BLaER1 (cell line): ENCODE measurements around the gene S100Z.
"Not testable (repeated sequence)": the region's sequence is repeated elsewhere in the genome, so short reads cannot be mapped to it uniquely, and the experiment has no call there.

Experiments used
- H3K27ac ChIP-seq: shearing (Covaris generic); formaldehyde crosslinking; 2 replicates; pipeline ENCODE4 v1.8.1; 2022
- H3K27me3 ChIP-seq: shearing (Covaris generic); formaldehyde crosslinking; 2 replicates; pipeline ENCODE4 v1.8.1; 2022
- H3K36me3 ChIP-seq: shearing (Covaris generic); formaldehyde crosslinking; 2 replicates; pipeline ENCODE4 v1.8.1; 2022
- H3K4me1 ChIP-seq: shearing (Covaris generic); formaldehyde crosslinking; 2 replicates; pipeline ENCODE4 v1.8.1; 2022
- H3K4me2 ChIP-seq: shearing (Covaris generic); formaldehyde crosslinking; 2 replicates; pipeline ENCODE4 v1.8.1; 2022
- H3K4me3 ChIP-seq: shearing (Covaris generic); formaldehyde crosslinking; 2 replicates; pipeline ENCODE4 v1.8.1; 2022
- H3K9ac ChIP-seq: shearing (Covaris generic); formaldehyde crosslinking; 2 replicates; pipeline ENCODE4 v1.8.1; 2022
- H3K9me3 ChIP-seq: shearing (Covaris generic); formaldehyde crosslinking; 2 replicates; pipeline ENCODE4 v1.8.1; 2022
- H4K20me1 ChIP-seq: shearing (Covaris generic); formaldehyde crosslinking; 2 replicates; pipeline ENCODE4 v1.8.1; 2022
- Cebpa-rat ChIP-seq: shearing (Covaris generic); IDR thresholded peaks from 2 replicates; pipeline ENCODE4 v1.8.1; 2022

Gene S100Z

GRCh38 chr5:76854644-76855043 is 4.8 kb downstream of the S100Z start:
- no peak for TF ChIP-seq Cebpa-rat
- no peak overlapping the region for H3K4me3 ChIP-seq
- H3K27ac ChIP-seq: no peak overlapping the region
- H4K20me1 ChIP-seq: no peaks in the 10 kb centered on the region
- H3K4me1 ChIP-seq: peaks cover 40% of the 10 kb centered on the region
- H3K9ac ChIP-seq: no peak overlapping the region
- H3K36me3 ChIP-seq: 0 out of 2 replicates have a peak, but pooled peaks cover 7% of the 10 kb centered on the region
- H3K9me3 ChIP-seq: peaks cover 20% of the 10 kb centered on the region
- H3K27me3 ChIP-seq: no peaks in the 10 kb centered on the region
- H3K4me2 ChIP-seq: no peak overlapping the region

- Histone ChIP-seq H3K4me2 (peak overlapping the region; percentile 63), H3K4me1 (peaks cover 40% of the 10 kb centered on the region), H3K9me3 (peaks cover 20% of the 10 kb centered on the region), H3K27ac (peak overlapping the region; percentile 39; the same call in 1 of the 2 replicates)
- H4K20me1 ChIP-seq, H3K9ac ChIP-seq, H3K36me3 ChIP-seq, H3K27me3 ChIP-seq, H3K4me3 ChIP-seq: not testable (repeated sequence)
Measured at GRCh38 chr5:76855501-76855900, 5.7 kb downstream of the S100Z start.

- H4K20me1 ChIP-seq: no peaks in the 10 kb centered on the region
- TF ChIP-seq Cebpa-rat: no peak
- peaks cover 20% of the 10 kb centered on the region for H3K9me3 ChIP-seq
- H3K9ac ChIP-seq: no peak overlapping the region
- peak overlapping the region; percentile 63 for H3K4me2 ChIP-seq
- peaks cover 40% of the 10 kb centered on the region for H3K4me1 ChIP-seq
- peak overlapping the region; percentile 39; the same call in 1 of the 2 replicates for H3K27ac ChIP-seq
- no peak overlapping the region for H3K4me3 ChIP-seq
- H3K27me3 ChIP-seq: no peaks in the 10 kb centered on the region
- 0 out of 2 replicates have a peak, but pooled peaks cover 7% of the 10 kb centered on the region for H3K36me3 ChIP-seq
Measured at GRCh38 chr5:76855961-76856360, 6.1 kb downstream of the S100Z start.

- H4K20me1 ChIP-seq, H3K27me3 ChIP-seq, H3K36me3 ChIP-seq, H3K27ac ChIP-seq, H3K9ac ChIP-seq, H3K4me3 ChIP-seq: not testable (repeated sequence)
- Histone ChIP-seq H3K4me2 (peak overlapping the region; percentile 63; the same call in 1 of the 2 replicates), H3K9me3 (peaks cover 20% of the 10 kb centered on the region), H3K4me1 (peaks cover 31% of the 10 kb centered on the region)
Measured at GRCh38 chr5:76856800-76857199, 7.0 kb downstream of the S100Z start.

GRCh38 chr5:76859591-76860247 is 9.9 kb downstream of the S100Z start:
- Histone ChIP-seq H3K9ac (no peak overlapping the region), H3K27ac (no peak overlapping the region), H4K20me1 (no peaks in the 10 kb centered on the region), H3K36me3 (0 out of 2 replicates have a peak, but pooled peaks cover 5% of the 10 kb centered on the region), H3K9me3 (peaks cover 9% of the 10 kb centered on the region), H3K27me3 (no peaks in the 10 kb centered on the region), H3K4me1 (peaks cover 22% of the 10 kb centered on the region), H3K4me2 (no peak overlapping the region), H3K4me3 (no peak overlapping the region)
- TF ChIP-seq Cebpa-rat: no peak

GRCh38 chr5:76861612-76862011 is 11.8 kb downstream of the S100Z start:
- Histone ChIP-seq H4K20me1 (no peaks in the 10 kb centered on the region), H3K4me2 (no peak overlapping the region), H3K4me3 (no peak overlapping the region), H3K9me3 (no peaks in the 10 kb centered on the region; the same call in 1 of the 2 replicates), H3K27me3 (no peaks in the 10 kb centered on the region), H3K9ac (no peak overlapping the region), H3K27ac (no peak overlapping the region), H3K4me1 (peaks cover 3% of the 10 kb centered on the region), H3K36me3 (no peaks in the 10 kb centered on the region)
- TF ChIP-seq Cebpa-rat: no peak

GRCh38 chr5:76863001-76863400 is 13.2 kb downstream of the S100Z start:
- Histone ChIP-seq H3K27ac (no peak overlapping the region), H3K4me3 (no peak overlapping the region), H3K4me1 (no peaks in the 10 kb centered on the region), H3K9me3 (no peaks in the 10 kb centered on the region), H3K4me2 (no peak overlapping the region), H3K9ac (no peak overlapping the region), H3K27me3 (no peaks in the 10 kb centered on the region), H3K36me3 (no peaks in the 10 kb centered on the region), H4K20me1 (no peaks in the 10 kb centered on the region)
- no peak for TF ChIP-seq Cebpa-rat

- H3K4me3 ChIP-seq: no peak overlapping the region
- no peak overlapping the region for H3K27ac ChIP-seq
- no peaks in the 10 kb centered on the region for H3K4me1 ChIP-seq
- no peaks in the 10 kb centered on the region for H3K27me3 ChIP-seq
- no peak overlapping the region for H3K9ac ChIP-seq
- H3K9me3 ChIP-seq: no peaks in the 10 kb centered on the region
- H3K36me3 ChIP-seq: no peaks in the 10 kb centered on the region
- no peak for TF ChIP-seq Cebpa-rat
- no peak overlapping the region for H3K4me2 ChIP-seq
- H4K20me1 ChIP-seq: no peaks in the 10 kb centered on the region
Measured at GRCh38 chr5:76866503-76866902, 16.7 kb downstream of the S100Z start.

- H3K4me3 ChIP-seq: no peak overlapping the region
- no peak for TF ChIP-seq Cebpa-rat
Measured at GRCh38 chr5:76867038-76867437, 17.2 kb downstream of the S100Z start.

GRCh38 chr5:76867827-76868693 is 18.2 kb downstream of the S100Z start:
- no peaks in the 10 kb centered on the region for H3K36me3 ChIP-seq

More at GRCh38 chr5:76867038-76867437, 17.2 kb downstream of the S100Z start:
- Histone ChIP-seq H3K4me1 (no peaks in the 10 kb centered on the region), H3K27ac (no peak overlapping the region), H3K36me3 (no peaks in the 10 kb centered on the region), H4K20me1 (no peaks in the 10 kb centered on the region), H3K9me3 (no peaks in the 10 kb centered on the region), H3K27me3 (no peaks in the 10 kb centered on the region), H3K9ac (no peak overlapping the region), H3K4me2 (no peak overlapping the region)

More at GRCh38 chr5:76867827-76868693, 18.2 kb downstream of the S100Z start:
- TF ChIP-seq Cebpa-rat: no peak
- H3K9me3 ChIP-seq: no peaks in the 10 kb centered on the region
- no peak overlapping the region for H3K4me2 ChIP-seq
- H4K20me1 ChIP-seq: no peaks in the 10 kb centered on the region
- H3K27ac ChIP-seq: no peak overlapping the region
- H3K4me3 ChIP-seq: no peak overlapping the region
- no peaks in the 10 kb centered on the region for H3K4me1 ChIP-seq
- H3K9ac ChIP-seq: no peak overlapping the region
- no peaks in the 10 kb centered on the region for H3K27me3 ChIP-seq
